ENCODE data around the gene HHIPL2. TPM values are rescaled to one million over a fixed set of nuclear protein-coding genes. Genes with fewer than 3 reads are reported as not detected.
"Not testable (repeated sequence)": the region's sequence is repeated elsewhere in the genome, so short reads cannot be mapped to it uniquely, and the experiment has no call there.

The HHIPL2 gene
- total RNA-seq, 1 experiment from 2014 or later = 14.7 TPM

DNA sequence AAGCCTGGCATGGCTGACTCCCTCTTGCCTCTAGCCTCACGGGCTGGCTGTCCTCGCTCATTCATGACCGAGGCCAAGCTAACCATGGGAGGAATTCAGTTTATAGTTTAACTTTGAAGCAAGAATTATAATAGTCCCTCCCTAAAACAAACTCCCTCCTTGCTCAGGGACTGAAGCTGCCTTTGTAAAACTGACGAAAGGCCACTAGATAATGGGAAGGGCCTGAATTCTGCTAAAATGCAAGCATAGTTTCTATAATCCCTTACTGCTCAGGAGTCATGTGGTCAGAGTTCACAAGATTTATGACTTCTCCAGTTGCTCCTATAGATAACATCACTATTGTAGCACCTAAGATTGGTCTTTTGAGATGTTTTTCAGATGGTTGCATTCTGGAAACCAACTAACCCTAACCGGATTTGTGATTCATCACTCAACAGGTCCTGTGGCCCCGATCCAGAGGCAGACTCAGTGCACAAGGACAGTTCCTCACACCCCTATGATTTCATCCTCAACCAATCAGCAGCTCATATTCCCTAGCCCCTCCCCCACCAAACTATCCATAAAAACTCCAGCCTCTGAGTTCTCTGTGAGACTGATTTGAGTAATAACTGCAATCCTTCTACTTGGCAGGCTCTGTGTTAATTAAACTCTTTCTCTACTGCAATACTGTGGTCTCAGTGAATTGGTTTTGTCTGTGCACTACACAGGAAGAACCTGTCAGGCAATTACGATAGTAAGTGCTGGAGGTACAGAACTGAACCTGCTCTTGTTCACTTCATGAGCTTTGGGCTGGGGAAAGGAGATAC is 26.4 kb downstream of the HHIPL2 start:
- TF ChIP-seq SIN3A (IDR thresholded peaks at IDR 0.05; ENCODE audit: borderline replicate concordance, insufficient read depth, low read depth, low read length) = no peak
- TF ChIP-seq POLR2AphosphoS5 (IDR thresholded peaks at IDR 0.05; ENCODE audit: low read depth, low read length) = no peak
- TF ChIP-seq, protein P1, sequence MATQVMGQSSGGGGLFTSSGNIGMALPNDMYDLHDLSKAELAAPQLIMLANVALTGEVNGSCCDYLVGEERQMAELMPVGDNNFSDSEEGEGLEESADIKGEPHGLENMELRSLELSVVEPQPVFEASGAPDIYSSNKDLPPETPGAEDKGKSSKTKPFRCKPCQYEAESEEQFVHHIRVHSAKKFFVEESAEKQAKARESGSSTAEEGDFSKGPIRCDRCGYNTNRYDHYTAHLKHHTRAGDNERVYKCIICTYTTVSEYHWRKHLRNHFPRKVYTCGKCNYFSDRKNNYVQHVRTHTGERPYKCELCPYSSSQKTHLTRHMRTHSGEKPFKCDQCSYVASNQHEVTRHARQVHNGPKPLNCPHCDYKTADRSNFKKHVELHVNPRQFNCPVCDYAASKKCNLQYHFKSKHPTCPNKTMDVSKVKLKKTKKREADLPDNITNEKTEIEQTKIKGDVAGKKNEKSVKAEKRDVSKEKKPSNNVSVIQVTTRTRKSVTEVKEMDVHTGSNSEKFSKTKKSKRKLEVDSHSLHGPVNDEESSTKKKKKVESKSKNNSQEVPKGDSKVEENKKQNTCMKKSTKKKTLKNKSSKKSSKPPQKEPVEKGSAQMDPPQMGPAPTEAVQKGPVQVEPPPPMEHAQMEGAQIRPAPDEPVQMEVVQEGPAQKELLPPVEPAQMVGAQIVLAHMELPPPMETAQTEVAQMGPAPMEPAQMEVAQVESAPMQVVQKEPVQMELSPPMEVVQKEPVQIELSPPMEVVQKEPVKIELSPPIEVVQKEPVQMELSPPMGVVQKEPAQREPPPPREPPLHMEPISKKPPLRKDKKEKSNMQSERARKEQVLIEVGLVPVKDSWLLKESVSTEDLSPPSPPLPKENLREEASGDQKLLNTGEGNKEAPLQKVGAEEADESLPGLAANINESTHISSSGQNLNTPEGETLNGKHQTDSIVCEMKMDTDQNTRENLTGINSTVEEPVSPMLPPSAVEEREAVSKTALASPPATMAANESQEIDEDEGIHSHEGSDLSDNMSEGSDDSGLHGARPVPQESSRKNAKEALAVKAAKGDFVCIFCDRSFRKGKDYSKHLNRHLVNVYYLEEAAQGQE (IDR thresholded peaks at IDR 0.05; ENCODE audit: insufficient read depth in 1 of 2, low read depth in 2 of 2, low read length in 1 of 2) = no peak
- TF ChIP-seq, protein P2, sequence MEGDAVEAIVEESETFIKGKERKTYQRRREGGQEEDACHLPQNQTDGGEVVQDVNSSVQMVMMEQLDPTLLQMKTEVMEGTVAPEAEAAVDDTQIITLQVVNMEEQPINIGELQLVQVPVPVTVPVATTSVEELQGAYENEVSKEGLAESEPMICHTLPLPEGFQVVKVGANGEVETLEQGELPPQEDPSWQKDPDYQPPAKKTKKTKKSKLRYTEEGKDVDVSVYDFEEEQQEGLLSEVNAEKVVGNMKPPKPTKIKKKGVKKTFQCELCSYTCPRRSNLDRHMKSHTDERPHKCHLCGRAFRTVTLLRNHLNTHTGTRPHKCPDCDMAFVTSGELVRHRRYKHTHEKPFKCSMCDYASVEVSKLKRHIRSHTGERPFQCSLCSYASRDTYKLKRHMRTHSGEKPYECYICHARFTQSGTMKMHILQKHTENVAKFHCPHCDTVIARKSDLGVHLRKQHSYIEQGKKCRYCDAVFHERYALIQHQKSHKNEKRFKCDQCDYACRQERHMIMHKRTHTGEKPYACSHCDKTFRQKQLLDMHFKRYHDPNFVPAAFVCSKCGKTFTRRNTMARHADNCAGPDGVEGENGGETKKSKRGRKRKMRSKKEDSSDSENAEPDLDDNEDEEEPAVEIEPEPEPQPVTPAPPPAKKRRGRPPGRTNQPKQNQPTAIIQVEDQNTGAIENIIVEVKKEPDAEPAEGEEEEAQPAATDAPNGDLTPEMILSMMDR (IDR thresholded peaks at IDR 0.05) = no peak
- no peak for TF ChIP-seq TCF7L2 (IDR thresholded peaks at IDR 0.05; ENCODE audit: low read depth, low read length)
- Histone ChIP-seq H3K27ac (ENCODE audit: low read length) (no peak overlapping the region), H3K27me3 (ENCODE audit: control insufficient read depth, insufficient read depth, low read length) (no peaks in the 10 kb centered on the region), H3K4me3 (ENCODE audit: low read depth in 2 of 2, low read length in 2 of 2) (no peak overlapping the region), H3K9me3 (ENCODE audit: control insufficient read depth, insufficient read depth, low read depth, low read length) (no peaks in the 10 kb centered on the region), H3K36me3 (ENCODE audit: control insufficient read depth, insufficient read depth, low read length) (no peaks in the 10 kb centered on the region), H3K4me1 (ENCODE audit: control insufficient read depth, insufficient read depth, low read length) (no peaks in the 10 kb centered on the region)
- in situ Hi-C loops (cut with HindIII; ENCODE audit: low pct_unique_long_range_greater_than_20kb, low sequenced_read_pairs) (no loop called here), intact Hi-C loops (cut with micrococcal nuclease; ENCODE audit: unreplicated experiment) (no loop called here)
- ATAC-seq (peak; percentile 30), DNase-seq (ENCODE audit: low read depth, low spot score) (peak; percentile 35)
- POLR2A ChIA-PET = no interaction called here
- CTCF ChIA-PET = no interaction called here
- no TSS peak for BruUV-seq (replicated peaks)

DNA sequence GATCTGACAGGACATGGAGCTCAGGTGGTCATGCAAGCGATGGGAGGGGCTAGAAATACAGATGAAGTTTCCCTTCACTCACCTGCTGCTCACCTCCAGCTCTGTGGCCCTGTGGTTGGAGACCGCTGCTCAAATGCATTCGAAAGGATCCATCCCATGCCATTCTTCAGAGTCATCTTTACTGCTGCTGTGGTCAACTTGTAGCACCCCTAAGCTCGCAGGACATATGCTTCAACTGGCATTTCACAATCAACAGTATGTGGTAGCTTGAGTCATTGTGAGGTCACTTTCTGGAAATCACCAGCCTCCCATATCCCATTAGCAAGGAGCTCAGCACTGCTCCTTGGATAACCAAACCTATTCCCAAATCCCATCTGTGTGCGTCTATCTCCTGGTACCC is 58.4 kb downstream of the HHIPL2 start:
- ATAC-seq; in situ Hi-C loops (cut with HindIII; ENCODE audit: low pct_unique_long_range_greater_than_20kb, low sequenced_read_pairs); H3K4me3 ChIP-seq (ENCODE audit: low read depth in 2 of 2, low read length in 2 of 2); CTCF ChIA-PET; BruUV-seq (replicated peaks); POLR2A ChIA-PET; H3K4me1 ChIP-seq (ENCODE audit: control insufficient read depth, insufficient read depth, low read length); H3K9me3 ChIP-seq (ENCODE audit: control insufficient read depth, insufficient read depth, low read depth, low read length); H3K27ac ChIP-seq (ENCODE audit: low read length); H3K27me3 ChIP-seq (ENCODE audit: control insufficient read depth, insufficient read depth, low read length); H3K36me3 ChIP-seq (ENCODE audit: control insufficient read depth, insufficient read depth, low read length); intact Hi-C loops (cut with micrococcal nuclease; ENCODE audit: unreplicated experiment): not testable (repeated sequence)
- peak; percentile 36 for DNase-seq (ENCODE audit: low read depth, low spot score)

DNA sequence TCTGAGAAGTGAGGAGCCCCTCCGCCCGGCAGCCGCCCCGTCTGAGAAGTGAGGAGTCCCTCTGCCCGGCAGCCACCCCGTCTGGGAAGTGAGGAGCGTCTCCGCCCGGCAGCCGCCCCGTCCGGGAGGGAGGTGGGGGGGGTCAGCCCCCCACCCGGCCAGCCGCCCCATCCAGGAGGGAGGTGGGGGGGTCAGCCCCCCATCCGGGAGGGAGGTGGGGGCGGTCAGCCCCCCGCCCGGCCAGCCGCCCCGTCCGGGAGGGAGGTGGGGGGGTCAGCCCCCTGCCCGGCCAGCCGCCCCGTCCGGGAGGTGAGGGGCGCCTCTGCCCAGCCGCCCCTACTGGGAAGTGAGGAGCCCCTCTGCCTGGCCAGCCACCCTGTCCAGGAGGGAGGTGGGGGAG is 60.1 kb downstream of the HHIPL2 start:
- H3K9me3 ChIP-seq (ENCODE audit: control insufficient read depth, insufficient read depth, low read depth, low read length); H3K27ac ChIP-seq (ENCODE audit: low read length); H3K4me3 ChIP-seq (ENCODE audit: low read depth in 2 of 2, low read length in 2 of 2); BruUV-seq (replicated peaks); H3K36me3 ChIP-seq (ENCODE audit: control insufficient read depth, insufficient read depth, low read length); ATAC-seq; in situ Hi-C loops (cut with HindIII; ENCODE audit: low pct_unique_long_range_greater_than_20kb, low sequenced_read_pairs); CTCF ChIA-PET; H3K27me3 ChIP-seq (ENCODE audit: control insufficient read depth, insufficient read depth, low read length); POLR2A ChIA-PET; intact Hi-C loops (cut with micrococcal nuclease; ENCODE audit: unreplicated experiment); H3K4me1 ChIP-seq (ENCODE audit: control insufficient read depth, insufficient read depth, low read length); DNase-seq (ENCODE audit: low read depth, low spot score): not testable (repeated sequence)

DNA sequence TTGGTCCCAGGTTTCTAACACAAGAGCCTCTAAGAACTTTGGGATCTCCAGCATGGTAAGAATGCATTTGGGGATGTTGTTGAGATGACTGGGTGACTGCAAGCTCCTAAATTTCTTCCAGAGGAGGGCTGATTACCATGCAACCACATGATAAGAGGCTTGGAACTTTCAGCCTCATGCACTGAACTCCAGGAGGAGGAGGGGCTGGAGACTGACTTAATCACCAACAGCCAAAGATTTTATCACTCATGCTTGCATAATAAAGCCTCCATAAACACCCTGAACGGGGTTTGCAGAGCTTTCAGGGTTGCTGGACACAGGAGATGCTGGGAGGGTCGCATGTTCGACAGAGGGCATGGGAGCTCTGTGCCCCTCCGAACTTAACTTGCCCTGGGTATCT is 63.9 kb downstream of the HHIPL2 start:
- in situ Hi-C loops (cut with HindIII; ENCODE audit: low pct_unique_long_range_greater_than_20kb, low sequenced_read_pairs); H3K27me3 ChIP-seq (ENCODE audit: control insufficient read depth, insufficient read depth, low read length); H3K9me3 ChIP-seq (ENCODE audit: control insufficient read depth, insufficient read depth, low read depth, low read length); H3K4me1 ChIP-seq (ENCODE audit: control insufficient read depth, insufficient read depth, low read length); POLR2A ChIA-PET; ATAC-seq; DNase-seq (ENCODE audit: low read depth, low spot score); H3K36me3 ChIP-seq (ENCODE audit: control insufficient read depth, insufficient read depth, low read length); H3K4me3 ChIP-seq (ENCODE audit: low read depth in 2 of 2, low read length in 2 of 2); H3K27ac ChIP-seq (ENCODE audit: low read length); CTCF ChIA-PET; intact Hi-C loops (cut with micrococcal nuclease; ENCODE audit: unreplicated experiment); BruUV-seq (replicated peaks): not testable (repeated sequence)

DNA sequence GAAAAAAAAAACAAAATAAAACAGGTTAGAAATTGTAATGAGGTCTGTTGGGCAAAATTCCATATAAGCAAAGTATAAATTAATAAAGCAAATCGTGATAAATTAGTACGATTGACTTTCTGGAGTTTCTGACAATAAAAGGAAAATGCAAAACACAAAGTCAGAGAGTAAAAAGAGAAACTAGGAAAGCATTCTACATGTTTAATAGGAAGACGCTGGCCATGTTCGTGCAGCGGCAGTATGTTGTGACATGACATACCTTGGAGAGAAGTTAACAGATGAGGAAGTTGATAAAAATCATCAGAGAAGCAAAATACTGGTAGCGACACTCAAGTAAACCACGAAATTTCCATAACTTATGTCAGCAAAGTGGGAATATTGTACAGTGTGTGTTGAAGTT is 68.3 kb downstream of the HHIPL2 start:
- H3K4me1 ChIP-seq (ENCODE audit: control insufficient read depth, insufficient read depth, low read length); ATAC-seq; H3K27me3 ChIP-seq (ENCODE audit: control insufficient read depth, insufficient read depth, low read length); DNase-seq (ENCODE audit: low read depth, low spot score); BruUV-seq (replicated peaks); H3K36me3 ChIP-seq (ENCODE audit: control insufficient read depth, insufficient read depth, low read length); H3K9me3 ChIP-seq (ENCODE audit: control insufficient read depth, insufficient read depth, low read depth, low read length); H3K27ac ChIP-seq (ENCODE audit: low read length); H3K4me3 ChIP-seq (ENCODE audit: low read depth in 2 of 2, low read length in 2 of 2); POLR2A ChIA-PET; intact Hi-C loops (cut with micrococcal nuclease; ENCODE audit: unreplicated experiment); in situ Hi-C loops (cut with HindIII; ENCODE audit: low pct_unique_long_range_greater_than_20kb, low sequenced_read_pairs); CTCF ChIA-PET: not testable (repeated sequence)
